Keratinocyte (primary cell): ENCODE measurements around the gene MAD2L2. TPM values are rescaled to one million over a fixed set of nuclear protein-coding genes. Genes with fewer than 3 reads are reported as not detected.

Experiments used
- DNase-seq: peaks from one replicate; pipeline ENCODE4 v3.0.0-alpha.2; 2011; ENCODE audit warnings: low read depth, missing footprints, low spot score
- FAIRE-seq: peaks from 2 replicates; lab custom pipeline; 2011; peaks lifted over from hg19 to GRCh38; lab: Jason Lieb, UNC
- H2AFZ ChIP-seq: 2 replicates; pipeline ENCODE4 v1.6.0; 2012; ENCODE audit warnings: low read length, control low read depth, inconsistent platforms; ENCODE audit not compliant: control insufficient read depth
- H3K27ac ChIP-seq: 2 replicates; pipeline ENCODE4 v1.5.1; 2011; ENCODE audit warnings: low read length; ENCODE audit not compliant: control insufficient read depth, insufficient read depth
- H3K27me3 ChIP-seq: 3 replicates; pipeline ENCODE4 v1.6.0; 2011; ENCODE audit warnings: low read length; ENCODE audit not compliant: control insufficient read depth, insufficient read depth; ENCODE audit errors: extremely low read depth
- H3K36me3 ChIP-seq, 2 experiments: 2 replicates in 1 of 2; 3 replicates in 1 of 2; pipeline ENCODE4 v1.5.1; 2011; ENCODE audit warnings: low read length in 2 of 2, mild to moderate bottlenecking in 1 of 2; ENCODE audit not compliant: control insufficient read depth in 2 of 2, insufficient read depth in 2 of 2; ENCODE audit errors: extremely low read depth in 1 of 2
- H3K4me1 ChIP-seq: 3 replicates; pipeline ENCODE4 v1.5.1; 2011; ENCODE audit warnings: low read length; ENCODE audit not compliant: control insufficient read depth, insufficient read depth; ENCODE audit errors: extremely low read depth
- H3K4me2 ChIP-seq: 3 replicates; pipeline ENCODE4 v1.6.0; 2011; ENCODE audit warnings: low read depth, low read length; ENCODE audit not compliant: control insufficient read depth, insufficient read depth; ENCODE audit errors: extremely low read depth
- H3K4me3 ChIP-seq, 3 experiments: fragments of 200-600 bp in 1 of 3; sonication (generic) in 1 of 3; 2 replicates in 2 of 3; 3 replicates in 1 of 3; pipeline ENCODE4 v1.5.1; 2011 to 2016; ENCODE audit warnings: low read length in 3 of 3, mild to moderate bottlenecking in 3 of 3, control low read depth in 2 of 3, inconsistent platforms in 1 of 3, low read depth in 1 of 3, mixed read lengths in 1 of 3, mixed run types in 1 of 3, moderate library complexity in 1 of 3; ENCODE audit not compliant: control insufficient read depth in 2 of 3, insufficient read depth in 2 of 3; ENCODE audit errors: extremely low read depth in 1 of 3
- H3K79me2 ChIP-seq: 2 replicates; pipeline ENCODE4 v1.6.0; 2012; ENCODE audit warnings: low read length; ENCODE audit not compliant: control insufficient read depth, insufficient read depth
- H3K9ac ChIP-seq: 3 replicates; pipeline ENCODE4 v1.6.0; 2011; ENCODE audit warnings: low read length; ENCODE audit not compliant: control insufficient read depth, insufficient read depth; ENCODE audit errors: extremely low read depth
- H3K9me1 ChIP-seq: 3 replicates; pipeline ENCODE4 v1.6.0; 2011; ENCODE audit warnings: low read length; ENCODE audit not compliant: control insufficient read depth, insufficient read depth; ENCODE audit errors: extremely low read depth
- H3K9me3 ChIP-seq: 2 replicates; pipeline ENCODE4 v1.5.1; 2012; ENCODE audit warnings: low read depth, low read length; ENCODE audit not compliant: control insufficient read depth
- H4K20me1 ChIP-seq: 3 replicates; pipeline ENCODE4 v1.6.0; 2011; ENCODE audit warnings: low read length; ENCODE audit not compliant: control insufficient read depth, insufficient read depth; ENCODE audit errors: extremely low read depth
- EZH2 ChIP-seq: IDR thresholded peaks from one replicate; pipeline ENCODE4 v1.6.1; 2012; ENCODE audit warnings: inconsistent platforms, mild to moderate bottlenecking, low read length, moderate library complexity
- dilution Hi-C: fragments of 300-500 bp; cut with MboI; formaldehyde crosslinking; loops from one replicate; pipeline ENCODE4 v1.7.0; 2020; ENCODE audit warnings: low sequenced_read_pairs; ENCODE audit not compliant: extremely low pct_ligation_motif_present
- polyA plus RNA-seq, 5 experiments: library from polyadenylated mRNA; depleted of rRNA in 3 of 5; stranded (reverse) in 3 of 5; stranded (forward) in 1 of 5; unstranded in 1 of 5; fragments of >200 nt; gene quantifications; 1 replicate in 1 of 5; 2 replicates in 3 of 5; 3 replicates in 1 of 5; pipeline versions ENCODE4 v1.2.1 to v1.2.3, GENCODE V29; 2011 to 2012; ENCODE audit warnings: missing spikeins in 2 of 5, low read depth in 1 of 5, low replicate concordance in 1 of 5
- TF ChIP-seq, protein P1 (sequence below), 3 experiments: IDR thresholded peaks in 1 of 3; conservative IDR thresholded peaks in 1 of 3; optimal IDR thresholded peaks in 1 of 3; 2 replicates in 2 of 3; 3 replicates in 1 of 3; pipeline versions ENCODE3 to v1.5.1; 2011; ENCODE audit warnings: low read length in 3 of 3, mild to moderate bottlenecking in 3 of 3, moderate library complexity in 2 of 3, control low read depth in 1 of 3, inconsistent platforms in 1 of 3; ENCODE audit not compliant: insufficient read depth in 2 of 3; ENCODE audit errors: extremely low read depth in 1 of 3

MAD2L2 gene
- polyA plus RNA-seq, 1 donor (not counting 4 experiments of a cell fraction or from before 2014, with no cell fraction given) = 24.8 TPM

DNA sequence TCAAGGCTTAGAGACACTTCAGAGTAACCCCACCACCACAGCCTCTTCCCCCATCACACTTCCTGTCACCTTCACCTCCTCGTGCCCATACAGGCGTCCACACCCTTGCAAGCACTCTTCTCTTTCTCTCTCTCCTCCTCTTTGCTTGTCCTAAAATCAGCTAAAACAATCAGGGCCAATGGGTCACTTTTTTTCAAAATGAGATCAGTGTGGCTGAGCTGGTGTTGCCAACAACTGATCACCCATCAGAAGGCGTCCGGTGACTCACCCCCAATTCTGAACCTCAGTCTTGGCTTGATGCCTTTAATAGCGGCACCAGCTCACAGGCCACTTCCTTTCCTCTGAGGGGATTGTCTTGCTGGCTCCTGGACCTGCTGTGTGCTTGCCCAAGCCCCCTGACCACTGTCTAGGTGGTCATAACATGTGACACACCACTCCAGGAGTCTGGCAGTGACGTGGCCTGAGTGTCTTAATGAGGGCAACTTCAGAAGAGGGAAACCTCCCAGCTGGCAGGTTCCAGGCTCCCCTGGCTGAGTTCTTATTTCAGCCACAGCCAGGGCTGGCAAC, 12.2 kb upstream of the MAD2L2 start:
- dilution Hi-C loops = no loop called here
- Histone ChIP-seq H3K9ac (no peak overlapping the region), H4K20me1 (no peaks in the 10 kb centered on the region), H3K4me2 (peak overlapping the region; percentile 41), H3K27me3 (peaks cover 66% of the 10 kb centered on the region), H3K9me1 (no peaks in the 10 kb centered on the region), H2AFZ (no peak overlapping the region), H3K79me2 (no peaks in the 10 kb centered on the region), H3K36me3 (no peaks in the 10 kb centered on the region), H3K27ac (no peak overlapping the region), H3K4me3 (no peak overlapping the region), H3K9me3 (no peaks in the 10 kb centered on the region), H3K4me1 (peaks cover 14% of the 10 kb centered on the region)
- DNase-seq = peak; percentile 36
- TF ChIP-seq, protein P1, sequence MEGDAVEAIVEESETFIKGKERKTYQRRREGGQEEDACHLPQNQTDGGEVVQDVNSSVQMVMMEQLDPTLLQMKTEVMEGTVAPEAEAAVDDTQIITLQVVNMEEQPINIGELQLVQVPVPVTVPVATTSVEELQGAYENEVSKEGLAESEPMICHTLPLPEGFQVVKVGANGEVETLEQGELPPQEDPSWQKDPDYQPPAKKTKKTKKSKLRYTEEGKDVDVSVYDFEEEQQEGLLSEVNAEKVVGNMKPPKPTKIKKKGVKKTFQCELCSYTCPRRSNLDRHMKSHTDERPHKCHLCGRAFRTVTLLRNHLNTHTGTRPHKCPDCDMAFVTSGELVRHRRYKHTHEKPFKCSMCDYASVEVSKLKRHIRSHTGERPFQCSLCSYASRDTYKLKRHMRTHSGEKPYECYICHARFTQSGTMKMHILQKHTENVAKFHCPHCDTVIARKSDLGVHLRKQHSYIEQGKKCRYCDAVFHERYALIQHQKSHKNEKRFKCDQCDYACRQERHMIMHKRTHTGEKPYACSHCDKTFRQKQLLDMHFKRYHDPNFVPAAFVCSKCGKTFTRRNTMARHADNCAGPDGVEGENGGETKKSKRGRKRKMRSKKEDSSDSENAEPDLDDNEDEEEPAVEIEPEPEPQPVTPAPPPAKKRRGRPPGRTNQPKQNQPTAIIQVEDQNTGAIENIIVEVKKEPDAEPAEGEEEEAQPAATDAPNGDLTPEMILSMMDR (optimal IDR thresholded peaks at IDR 0.05 in 1 of 3, IDR thresholded peaks at IDR 0.05 in 1 of 3, conservative IDR thresholded peaks at IDR 0.05 in 1 of 3; ENCODE audit: extremely low read depth in 1 of 3, insufficient read depth in 2 of 3, low read length in 3 of 3) = no peak
- TF ChIP-seq EZH2 = no peak
- FAIRE-seq = peak; percentile 91

DNA sequence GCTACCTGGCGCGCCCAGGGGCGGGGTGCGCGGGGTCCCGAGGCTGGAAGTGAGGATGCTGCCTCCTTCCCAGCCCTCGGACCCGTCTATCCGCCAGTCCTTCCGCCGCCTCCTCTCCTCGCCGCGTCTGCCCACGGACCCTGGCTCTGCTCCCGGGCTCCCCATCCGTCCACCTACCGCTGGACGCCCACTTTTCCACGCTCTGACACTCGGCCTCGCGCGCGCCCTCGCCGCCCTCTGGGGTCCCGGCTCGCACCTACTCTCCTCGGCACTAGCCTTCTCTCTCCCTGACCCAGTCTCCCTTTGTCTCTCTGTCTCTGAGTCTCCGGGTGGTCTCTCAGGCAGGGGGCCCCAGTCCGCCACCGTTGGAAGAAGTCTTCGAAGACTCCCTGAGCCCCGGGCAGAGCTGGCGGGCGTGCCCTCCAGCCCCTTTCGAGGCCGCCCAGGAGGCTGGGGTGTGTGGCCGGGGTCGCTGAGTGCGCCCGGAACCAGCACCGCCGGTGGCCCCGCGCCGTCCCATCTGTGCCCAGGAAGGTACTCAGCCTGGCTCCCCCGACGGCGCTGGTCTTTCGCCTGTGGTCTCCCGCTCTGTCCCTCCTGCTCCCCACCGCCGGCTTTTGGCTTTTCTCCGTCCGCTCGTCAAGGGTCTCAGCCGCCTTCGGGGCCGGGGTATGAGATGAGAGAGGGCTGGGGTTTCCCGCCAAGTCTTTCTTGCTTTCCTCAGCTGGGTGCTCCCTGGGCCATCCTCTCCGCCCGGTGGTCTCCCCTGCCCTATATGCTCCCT, 11.2 kb upstream of the MAD2L2 start:
- peak; percentile 97 for TF ChIP-seq EZH2
- TF ChIP-seq, protein P1 (optimal IDR thresholded peaks at IDR 0.05 in 1 of 3, IDR thresholded peaks at IDR 0.05 in 1 of 3, conservative IDR thresholded peaks at IDR 0.05 in 1 of 3; ENCODE audit: extremely low read depth in 1 of 3, insufficient read depth in 2 of 3, low read length in 3 of 3) = no peak
- no peaks in the 10 kb centered on the region for H3K79me2 ChIP-seq
- no peaks in the 10 kb centered on the region for H4K20me1 ChIP-seq
- no peak for DNase-seq
- no peaks in the 10 kb centered on the region for H3K9me3 ChIP-seq
- H3K9me1 ChIP-seq = no peaks in the 10 kb centered on the region
- H2AFZ ChIP-seq = no peak overlapping the region
- peaks cover 14% of the 10 kb centered on the region for H3K4me1 ChIP-seq
- dilution Hi-C loops = no loop called here
- no peaks in the 10 kb centered on the region for H3K36me3 ChIP-seq
- no peak overlapping the region for H3K4me3 ChIP-seq
- no peak overlapping the region for H3K4me2 ChIP-seq
- no peak overlapping the region for H3K27ac ChIP-seq
- FAIRE-seq = no peak
- H3K9ac ChIP-seq = no peak overlapping the region
- peaks cover 60% of the 10 kb centered on the region for H3K27me3 ChIP-seq
